IPS-15b (cell line): ENCODE measurements around the gene CARMIL3.
A peak's percentile ranks its signal among the peaks of the same experiment; 100 is the strongest.

Source experiments
- H3K27me3 ChIP-seq: one replicate; pipeline ENCODE4 v1.6.1; 2013; ENCODE audit warnings: low read length; ENCODE audit not compliant: control insufficient read depth, insufficient read depth
- H3K36me3 ChIP-seq: one replicate; pipeline ENCODE4 v1.6.1; 2013; ENCODE audit warnings: low read length; ENCODE audit not compliant: control insufficient read depth, insufficient read depth
- H3K4me1 ChIP-seq: one replicate; pipeline ENCODE4 v1.6.1; 2013; ENCODE audit warnings: mild to moderate bottlenecking, low read length; ENCODE audit not compliant: control insufficient read depth, insufficient read depth
- H3K4me3 ChIP-seq: one replicate; pipeline ENCODE4 v1.5.1; 2013; ENCODE audit warnings: low read depth, low read length
- H3K9ac ChIP-seq: one replicate; pipeline ENCODE4 v1.6.1; 2013; ENCODE audit warnings: low read depth, mild to moderate bottlenecking, low read length
- H3K9me3 ChIP-seq: one replicate; pipeline ENCODE4 v1.6.1; 2013; ENCODE audit warnings: mild to moderate bottlenecking, low read length; ENCODE audit not compliant: control insufficient read depth, insufficient read depth

CARMIL3 gene

DNA sequence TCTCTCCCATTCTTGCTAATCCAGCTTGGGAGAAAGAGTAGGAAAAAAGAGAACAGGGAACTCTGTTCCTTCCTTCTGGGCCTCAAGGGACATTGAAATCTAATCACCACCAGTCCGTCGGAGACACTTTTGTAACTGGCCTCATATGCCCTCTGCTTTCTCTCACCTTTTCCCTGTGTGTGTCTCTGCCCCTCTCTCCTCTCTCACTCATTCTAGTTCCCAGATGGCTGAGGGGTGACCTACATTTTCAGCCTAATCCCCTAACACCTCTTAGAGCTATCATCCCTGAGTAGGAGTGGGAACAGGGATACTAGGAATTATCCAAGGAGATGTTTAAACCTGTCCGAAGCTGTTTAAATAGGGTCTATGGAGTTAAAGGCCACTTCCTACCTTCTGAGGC is 33.4 kb downstream of the CARMIL3 start:
- peaks cover 17% of the 10 kb centered on the region for H3K27me3 ChIP-seq
- no peaks in the 10 kb centered on the region for H3K9me3 ChIP-seq
- H3K4me1 ChIP-seq: peaks cover 13% of the 10 kb centered on the region
- no peaks in the 10 kb centered on the region for H3K36me3 ChIP-seq
- H3K9ac ChIP-seq: no peak overlapping the region
- H3K4me3 ChIP-seq: no peak overlapping the region

DNA sequence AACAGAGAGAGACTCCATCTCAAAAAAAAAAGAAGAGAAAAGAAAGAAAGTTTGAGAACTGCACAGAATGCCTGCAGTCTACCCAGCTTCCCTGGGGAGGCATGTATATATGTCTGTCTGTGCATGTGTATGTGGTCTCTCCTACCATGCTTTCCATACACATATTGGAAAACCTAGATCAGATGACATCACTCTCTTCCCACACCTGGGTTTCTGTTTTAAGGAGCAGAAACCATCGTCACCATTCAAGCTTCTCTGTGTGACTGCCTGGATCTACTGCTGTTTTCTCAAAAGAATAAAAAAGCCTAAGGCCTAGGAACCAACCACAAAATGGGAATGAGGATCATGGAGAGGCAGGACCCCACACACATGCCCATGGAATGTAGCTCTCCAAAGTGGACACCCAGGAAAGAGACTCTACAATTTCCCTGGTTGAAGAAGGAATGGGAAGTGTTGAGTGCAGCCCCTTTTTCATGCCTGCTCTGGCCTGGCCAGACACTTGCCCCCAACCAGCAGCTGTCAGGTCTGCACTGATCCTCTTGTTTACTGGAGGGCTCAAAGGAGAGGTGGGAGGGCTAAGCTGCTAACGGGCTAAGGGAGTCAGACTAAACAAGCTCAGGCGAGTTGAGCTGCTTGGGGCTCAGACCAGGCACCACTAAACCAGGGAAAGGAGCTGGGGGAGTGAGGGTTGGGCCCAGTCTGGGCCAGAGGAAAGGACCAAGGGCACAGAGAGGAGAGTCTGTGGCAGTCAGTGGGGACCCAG is 34.6 kb downstream of the CARMIL3 start:
- Histone ChIP-seq H3K9ac (no peak overlapping the region), H3K27me3 (peaks cover 17% of the 10 kb centered on the region), H3K4me1 (peaks cover 7% of the 10 kb centered on the region), H3K9me3 (no peaks in the 10 kb centered on the region), H3K36me3 (no peaks in the 10 kb centered on the region), H3K4me3 (no peak overlapping the region)

DNA sequence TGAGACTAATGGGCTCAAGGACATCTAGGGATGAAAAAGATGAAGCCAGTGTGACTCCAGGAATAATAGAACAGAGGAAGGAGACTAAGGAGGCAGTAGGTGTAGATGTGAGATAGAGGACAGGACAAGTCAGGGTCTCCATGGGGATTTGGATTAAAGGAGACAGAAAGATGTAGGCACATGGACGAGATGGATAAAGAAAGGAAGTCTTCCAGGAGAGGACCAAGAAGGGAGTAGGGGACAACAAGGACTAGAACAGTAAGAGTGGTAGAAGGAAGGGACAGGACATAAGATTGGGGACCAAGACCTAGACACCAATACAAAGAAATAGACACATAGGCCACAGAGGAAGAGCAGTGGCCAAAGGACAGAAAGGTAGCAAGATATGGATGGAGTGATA is 35.2 kb downstream of the CARMIL3 start:
- H3K4me3 ChIP-seq: no peak overlapping the region

DNA sequence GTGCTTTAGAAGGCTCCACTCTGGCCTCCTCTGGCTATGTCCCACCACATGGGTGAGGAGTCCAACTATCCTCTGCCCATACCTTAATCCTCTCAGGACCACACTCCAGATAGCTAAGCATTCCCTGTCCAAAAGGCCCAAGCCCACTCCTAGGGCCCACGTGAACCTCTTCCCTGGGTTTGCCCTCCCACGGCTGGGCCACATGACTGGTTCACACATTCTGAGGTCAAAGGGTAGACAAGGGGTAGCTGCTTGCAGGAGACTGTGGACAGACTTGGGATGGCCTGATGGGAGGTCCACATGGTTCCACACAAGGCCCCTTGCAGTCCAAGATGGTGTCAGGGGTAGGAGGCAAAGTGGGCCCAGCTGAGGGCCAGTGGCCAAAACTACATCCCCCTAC is 36.3 kb downstream of the CARMIL3 start:
- no peaks in the 10 kb centered on the region for H3K36me3 ChIP-seq
- no peak overlapping the region for H3K4me3 ChIP-seq
- H3K9ac ChIP-seq: no peak overlapping the region
- no peaks in the 10 kb centered on the region for H3K4me1 ChIP-seq
- no peaks in the 10 kb centered on the region for H3K9me3 ChIP-seq
- peaks cover 10% of the 10 kb centered on the region for H3K27me3 ChIP-seq

More for the DNA sequence above, 35.2 kb downstream of the CARMIL3 start:
- Histone ChIP-seq H3K36me3 (no peaks in the 10 kb centered on the region), H3K9me3 (no peaks in the 10 kb centered on the region), H3K27me3 (peaks cover 14% of the 10 kb centered on the region), H3K9ac (no peak overlapping the region), H3K4me1 (peaks cover 4% of the 10 kb centered on the region)

DNA sequence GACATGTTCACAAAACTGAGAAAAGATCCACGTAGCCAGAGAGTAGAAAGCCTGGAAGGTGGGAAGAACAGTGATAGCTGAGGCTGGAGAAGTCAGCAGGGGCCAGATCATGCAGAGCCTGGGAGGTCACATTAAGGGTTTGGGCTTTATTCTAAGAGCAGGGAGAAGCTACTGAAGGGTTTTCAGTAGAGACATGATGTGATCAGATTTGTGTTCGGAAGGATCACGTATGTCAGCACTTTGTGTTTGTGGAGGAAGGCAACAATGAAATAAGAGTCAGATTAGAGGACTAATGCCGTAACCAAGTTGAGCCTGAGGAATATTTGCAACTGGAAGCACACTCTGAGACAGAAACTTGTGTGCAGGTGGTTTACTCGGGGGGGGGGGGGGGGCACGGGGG is 38.1 kb downstream of the CARMIL3 start:
- Histone ChIP-seq H3K4me1 (no peaks in the 10 kb centered on the region), H3K9ac (no peak overlapping the region), H3K9me3 (no peaks in the 10 kb centered on the region)

DNA sequence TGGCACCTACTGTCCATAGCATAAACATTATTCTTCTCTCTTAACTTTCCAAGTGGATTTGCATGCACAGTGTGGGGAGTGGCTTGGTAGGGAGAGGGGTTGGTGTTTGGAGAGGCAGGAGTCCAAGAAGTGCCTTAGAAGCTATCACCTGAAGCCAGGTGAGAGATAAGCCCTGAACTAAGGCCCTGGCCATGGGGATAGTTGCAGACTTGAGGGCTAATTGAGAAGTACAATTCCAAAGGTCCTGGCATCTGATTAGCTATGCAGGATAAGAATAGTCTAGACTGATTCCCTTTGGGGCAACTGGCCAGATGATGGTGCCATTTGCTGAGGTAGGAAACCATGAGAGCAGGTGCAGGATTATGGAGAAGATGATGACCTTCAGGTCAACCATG is 40.3 kb downstream of the CARMIL3 start:
- peaks cover 6% of the 10 kb centered on the region for H3K27me3 ChIP-seq
- peaks cover 5% of the 10 kb centered on the region for H3K36me3 ChIP-seq
- H3K9ac ChIP-seq: no peak overlapping the region
- no peaks in the 10 kb centered on the region for H3K9me3 ChIP-seq
- peaks cover 8% of the 10 kb centered on the region for H3K4me1 ChIP-seq
- H3K4me3 ChIP-seq: no peak overlapping the region

More for the DNA sequence above, 38.1 kb downstream of the CARMIL3 start:
- Histone ChIP-seq H3K4me3 (no peak overlapping the region), H3K36me3 (no peaks in the 10 kb centered on the region), H3K27me3 (peaks cover 6% of the 10 kb centered on the region)

DNA sequence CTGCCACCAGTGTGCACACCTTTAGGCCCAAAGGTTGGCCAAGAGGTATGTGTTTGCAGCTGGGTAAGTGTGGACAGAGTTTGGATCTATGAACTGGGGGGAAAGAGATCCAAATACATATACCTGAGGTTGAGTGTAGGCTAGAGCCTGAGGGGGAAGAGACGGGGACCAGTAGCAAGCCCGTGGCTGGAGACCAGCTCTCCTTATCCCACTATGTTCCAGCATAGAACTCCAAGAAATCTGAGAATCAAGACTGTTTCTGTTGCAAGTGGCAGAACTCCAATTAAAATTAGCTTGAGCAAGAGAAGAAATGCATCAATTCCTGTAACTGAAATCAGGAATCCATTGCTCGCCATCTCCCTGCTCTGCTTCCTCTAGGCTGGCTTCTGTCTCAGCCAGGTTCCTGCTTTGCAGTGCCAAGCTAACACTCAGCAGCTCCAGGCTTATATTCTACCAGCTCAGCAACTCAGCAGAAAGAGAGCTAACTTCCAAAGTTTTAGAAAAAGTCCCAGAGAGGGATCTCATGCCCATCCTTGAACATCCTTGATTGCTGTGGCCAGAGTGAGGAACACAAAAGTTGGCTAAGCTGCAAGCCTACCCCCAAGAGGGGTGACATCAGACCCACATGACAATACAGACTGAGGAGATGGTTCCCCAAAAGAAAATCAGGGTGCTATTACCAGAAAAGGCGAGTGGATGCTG is 40.8 kb downstream of the CARMIL3 start:
- H3K27me3 ChIP-seq: peaks cover 6% of the 10 kb centered on the region
- peaks cover 6% of the 10 kb centered on the region for H3K36me3 ChIP-seq
- no peak overlapping the region for H3K4me3 ChIP-seq
- no peak overlapping the region for H3K9ac ChIP-seq
- peaks cover 8% of the 10 kb centered on the region for H3K4me1 ChIP-seq
- no peaks in the 10 kb centered on the region for H3K9me3 ChIP-seq

DNA sequence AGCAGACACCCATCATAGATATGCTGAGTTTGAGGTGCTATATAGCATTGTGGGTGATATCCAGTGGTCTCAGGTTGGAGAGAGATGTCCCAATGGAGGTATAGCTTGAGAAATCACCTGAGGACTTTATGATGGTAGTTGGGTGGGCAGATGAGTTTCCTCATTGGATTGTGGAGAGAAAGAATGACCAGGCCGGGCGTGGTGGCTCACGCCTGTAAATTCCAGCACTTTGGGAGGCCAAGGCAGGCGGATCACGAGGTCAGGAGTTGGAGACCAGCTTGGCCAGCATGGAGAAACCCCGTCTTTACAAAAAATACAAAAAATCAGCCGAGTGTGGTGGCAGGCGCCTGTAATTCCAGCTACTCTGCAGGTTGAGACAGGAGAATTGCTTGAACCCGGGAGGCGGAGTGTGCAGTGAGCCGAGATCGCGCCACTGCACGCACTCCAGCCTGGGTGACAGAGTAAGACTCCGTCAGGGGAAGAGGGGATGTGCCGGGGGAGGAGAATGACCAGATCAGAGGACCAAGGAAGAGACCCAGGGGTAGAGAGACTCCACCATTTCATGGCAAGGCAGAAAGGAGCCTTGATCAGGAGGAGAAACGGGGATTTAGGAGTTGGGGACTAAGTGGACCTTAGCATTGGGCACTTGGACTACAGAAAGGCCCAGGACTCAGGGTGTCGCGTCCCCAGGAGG is 41.5 kb downstream of the CARMIL3 start:
- peaks cover 11% of the 10 kb centered on the region for H3K36me3 ChIP-seq
- peak overlapping the region; percentile 71 for H3K9ac ChIP-seq
- H3K4me3 ChIP-seq: peak overlapping the region; percentile 39
- H3K27me3 ChIP-seq: peaks cover 6% of the 10 kb centered on the region
- H3K4me1 ChIP-seq: peaks cover 8% of the 10 kb centered on the region
- H3K9me3 ChIP-seq: no peaks in the 10 kb centered on the region

DNA sequence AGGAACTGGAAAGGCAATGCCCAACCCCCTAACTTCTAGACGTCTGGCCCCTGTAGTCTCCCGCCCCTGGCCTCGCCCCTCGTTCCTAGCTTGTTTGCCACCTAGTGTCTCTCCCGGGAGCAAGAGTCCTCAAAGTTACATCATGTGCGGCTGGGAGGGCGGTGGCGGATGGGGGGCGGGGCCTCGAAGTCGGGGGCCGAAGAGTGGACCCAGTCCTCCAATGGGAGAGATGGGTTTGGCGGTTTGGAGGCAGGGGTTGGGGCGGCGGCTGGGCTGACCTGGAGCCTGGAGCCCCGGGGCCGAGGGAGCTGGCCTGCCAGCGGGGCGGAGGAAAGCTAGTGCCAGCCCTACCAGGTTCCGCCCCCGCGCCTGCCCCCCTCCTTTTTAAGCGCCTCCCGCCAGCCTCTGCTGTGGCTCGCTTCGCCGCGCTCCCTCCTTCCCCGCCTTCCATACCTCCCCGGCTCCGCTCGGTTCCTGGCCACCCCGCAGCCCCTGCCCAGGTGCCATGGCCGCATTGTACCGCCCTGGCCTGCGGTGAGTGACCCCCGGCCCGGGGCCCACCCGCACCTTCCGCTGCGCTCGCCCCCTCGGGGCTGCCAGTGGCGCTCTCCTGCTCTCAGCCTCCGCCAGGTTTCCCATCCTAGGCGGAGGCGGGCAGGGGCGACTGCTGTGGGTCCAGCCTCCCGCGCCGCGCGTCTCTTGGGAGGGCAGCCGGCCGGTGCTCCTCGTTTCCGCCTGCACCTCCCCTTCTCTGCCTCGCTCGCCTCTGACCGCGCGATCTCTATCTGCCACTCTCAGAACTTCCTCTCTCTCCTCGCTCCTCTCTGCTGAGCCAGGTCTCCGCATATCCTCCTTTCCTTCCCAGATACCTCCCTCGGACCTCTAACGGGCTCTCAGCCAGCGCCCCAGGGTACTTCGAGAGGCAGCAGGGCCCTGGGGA is 42.4 kb downstream of the CARMIL3 start, which contains the start of gene PCK2:
Gene PCK2, plus strand, starts transcription at position 411 of the 940 bp plus-strand sequence. Its CDS starts 95 bp downstream, at position 506.
- Histone ChIP-seq H3K4me1 (peaks cover 8% of the 10 kb centered on the region), H3K9ac (peak within 1 kb of the TSS; percentile 95), H3K36me3 (peaks cover 17% of the 10 kb centered on the region)

DNA sequence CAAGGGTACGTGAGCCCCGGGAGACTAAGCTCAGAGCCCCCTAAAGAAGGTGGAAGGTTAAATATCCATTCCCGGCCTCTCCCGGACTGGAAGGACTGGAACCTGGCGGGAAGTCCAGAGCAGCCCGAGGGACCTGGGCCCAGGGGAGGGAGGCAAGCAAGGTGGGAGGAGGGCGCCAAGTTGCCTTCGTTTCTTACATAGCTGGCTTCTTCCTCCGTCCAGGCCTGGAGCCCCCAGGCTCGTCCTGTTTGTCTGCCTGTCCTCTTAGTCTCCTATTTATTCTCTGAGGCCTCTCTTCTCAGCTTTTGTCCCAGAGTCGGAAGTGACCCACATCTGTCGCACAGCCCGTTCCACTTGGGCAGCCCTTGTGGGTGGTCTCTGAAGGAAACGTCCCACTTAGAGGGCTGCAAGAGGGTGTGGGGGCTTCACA is 43.0 kb downstream of the CARMIL3 start:
- Histone ChIP-seq H3K9me3 (no peaks in the 10 kb centered on the region), H3K27me3 (peaks cover 6% of the 10 kb centered on the region), H3K4me1 (peaks cover 8% of the 10 kb centered on the region), H3K4me3 (peak overlapping the region; percentile 94), H3K9ac (peak overlapping the region; percentile 95), H3K36me3 (peaks cover 23% of the 10 kb centered on the region)

More for the DNA sequence above, 42.4 kb downstream of the CARMIL3 start, which contains the start of gene PCK2:
- Histone ChIP-seq H3K4me3 (peak within 1 kb of the TSS; percentile 94), H3K27me3 (peaks cover 6% of the 10 kb centered on the region), H3K9me3 (no peaks in the 10 kb centered on the region)
